ES-I3 (cell line): ENCODE results near the gene EIF4ENIF1.
"Not testable (repeated sequence)": the region's sequence is repeated elsewhere in the genome, so short reads cannot be mapped to it uniquely, and the experiment has no call there.

Experiments
- H3K36me3 ChIP-seq: 2 replicates; pipeline ENCODE4 v1.6.1; 2013; ENCODE audit warnings: mild to moderate bottlenecking, low read length, control low read depth, moderate library complexity; ENCODE audit not compliant: insufficient read depth
- H3K4me1 ChIP-seq: 2 replicates; pipeline ENCODE4 v1.6.1; 2013; ENCODE audit warnings: mild to moderate bottlenecking, control low read depth, low read length; ENCODE audit not compliant: insufficient read depth
- H3K9ac ChIP-seq: 2 replicates; pipeline ENCODE4 v1.6.1; 2013; ENCODE audit warnings: low read depth, mild to moderate bottlenecking, low read length, moderate library complexity
- H3K9me3 ChIP-seq: 2 replicates; pipeline ENCODE4 v1.6.1; 2013; ENCODE audit warnings: mild to moderate bottlenecking, low read length, moderate library complexity; ENCODE audit not compliant: control insufficient read depth, insufficient read depth

Gene EIF4ENIF1, protein sequence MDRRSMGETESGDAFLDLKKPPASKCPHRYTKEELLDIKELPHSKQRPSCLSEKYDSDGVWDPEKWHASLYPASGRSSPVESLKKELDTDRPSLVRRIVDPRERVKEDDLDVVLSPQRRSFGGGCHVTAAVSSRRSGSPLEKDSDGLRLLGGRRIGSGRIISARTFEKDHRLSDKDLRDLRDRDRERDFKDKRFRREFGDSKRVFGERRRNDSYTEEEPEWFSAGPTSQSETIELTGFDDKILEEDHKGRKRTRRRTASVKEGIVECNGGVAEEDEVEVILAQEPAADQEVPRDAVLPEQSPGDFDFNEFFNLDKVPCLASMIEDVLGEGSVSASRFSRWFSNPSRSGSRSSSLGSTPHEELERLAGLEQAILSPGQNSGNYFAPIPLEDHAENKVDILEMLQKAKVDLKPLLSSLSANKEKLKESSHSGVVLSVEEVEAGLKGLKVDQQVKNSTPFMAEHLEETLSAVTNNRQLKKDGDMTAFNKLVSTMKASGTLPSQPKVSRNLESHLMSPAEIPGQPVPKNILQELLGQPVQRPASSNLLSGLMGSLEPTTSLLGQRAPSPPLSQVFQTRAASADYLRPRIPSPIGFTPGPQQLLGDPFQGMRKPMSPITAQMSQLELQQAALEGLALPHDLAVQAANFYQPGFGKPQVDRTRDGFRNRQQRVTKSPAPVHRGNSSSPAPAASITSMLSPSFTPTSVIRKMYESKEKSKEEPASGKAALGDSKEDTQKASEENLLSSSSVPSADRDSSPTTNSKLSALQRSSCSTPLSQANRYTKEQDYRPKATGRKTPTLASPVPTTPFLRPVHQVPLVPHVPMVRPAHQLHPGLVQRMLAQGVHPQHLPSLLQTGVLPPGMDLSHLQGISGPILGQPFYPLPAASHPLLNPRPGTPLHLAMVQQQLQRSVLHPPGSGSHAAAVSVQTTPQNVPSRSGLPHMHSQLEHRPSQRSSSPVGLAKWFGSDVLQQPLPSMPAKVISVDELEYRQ

DNA sequence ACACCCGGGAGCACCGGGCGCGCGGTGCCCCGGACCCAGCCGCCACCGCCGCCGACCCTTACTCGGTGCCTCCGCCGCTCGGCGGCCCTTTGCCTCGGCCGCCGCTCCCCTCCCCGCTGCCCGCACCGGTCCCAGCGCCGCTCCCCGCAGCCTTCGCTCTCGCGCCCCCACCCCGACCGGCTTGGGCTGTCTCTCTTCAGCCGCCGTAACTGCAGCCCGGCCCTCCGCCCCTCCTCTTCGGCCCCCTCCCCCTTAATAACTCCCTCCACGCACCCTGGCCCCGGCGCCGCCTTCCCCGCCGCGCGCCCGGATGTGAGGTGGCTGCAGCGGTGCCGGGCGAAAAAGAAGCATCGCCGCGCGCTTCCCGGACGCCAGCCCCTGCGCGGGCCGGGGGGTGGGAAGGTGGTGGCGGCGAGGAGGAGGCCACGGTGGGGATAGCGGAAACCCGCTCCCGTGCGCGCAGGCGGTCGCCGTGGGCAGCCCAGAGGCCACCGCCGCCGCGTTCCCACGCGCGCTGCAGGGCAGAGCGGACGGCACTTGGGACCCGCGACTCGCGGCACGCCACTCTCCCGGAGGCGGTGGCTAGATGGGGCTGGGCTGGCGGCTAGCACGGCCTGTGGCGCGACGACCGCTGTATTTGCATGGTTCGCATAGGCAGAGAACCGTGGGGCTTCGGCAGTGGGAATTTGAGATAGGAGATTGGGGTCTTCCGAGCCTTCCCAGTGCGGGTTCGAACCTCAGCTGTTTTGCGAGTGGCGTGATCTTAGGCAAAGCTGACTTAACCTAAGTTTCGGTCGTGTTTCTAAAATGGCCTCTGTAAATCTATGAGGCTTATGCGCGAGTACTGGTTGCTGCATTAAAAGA, at the start of gene EIF4ENIF1:
TSS of gene EIF4ENIF1 (minus strand) at position 211 of the 864 bp plus-strand sequence. CDS start 1,124 bp downstream, outside the sequence.
- no peaks in the 10 kb centered on the region for H3K9me3 ChIP-seq
- peak within 1 kb of the TSS; percentile 85 for H3K9ac ChIP-seq
- peaks cover 7% of the 10 kb centered on the region for H3K36me3 ChIP-seq
- H3K4me1 ChIP-seq: no peaks in the 10 kb centered on the region

DNA sequence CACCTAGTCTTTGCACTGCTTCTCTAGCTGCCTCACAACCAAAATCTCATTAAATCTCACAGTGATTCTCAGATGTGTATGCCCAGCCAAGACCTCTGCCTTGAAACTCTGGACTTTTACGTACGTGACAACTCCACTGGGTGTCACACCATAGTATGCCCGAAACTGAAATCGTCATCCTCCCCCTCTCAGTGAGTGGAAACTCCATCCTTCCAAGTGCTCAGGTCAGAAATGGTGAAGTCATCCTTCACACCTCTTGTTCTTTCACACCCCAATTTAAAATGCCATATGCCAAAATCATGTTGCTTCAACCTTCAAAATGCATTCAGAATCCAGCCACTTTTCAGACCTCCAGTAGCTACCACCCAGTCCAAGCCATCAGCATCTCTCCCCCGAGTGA, 49.2 kb upstream of the EIF4ENIF1 start:
- no peaks in the 10 kb centered on the region for H3K36me3 ChIP-seq
- H3K4me1 ChIP-seq: no peaks in the 10 kb centered on the region; the same call in 1 of the 2 replicates
- H3K9me3 ChIP-seq: no peaks in the 10 kb centered on the region
- H3K9ac ChIP-seq: no peak overlapping the region

DNA sequence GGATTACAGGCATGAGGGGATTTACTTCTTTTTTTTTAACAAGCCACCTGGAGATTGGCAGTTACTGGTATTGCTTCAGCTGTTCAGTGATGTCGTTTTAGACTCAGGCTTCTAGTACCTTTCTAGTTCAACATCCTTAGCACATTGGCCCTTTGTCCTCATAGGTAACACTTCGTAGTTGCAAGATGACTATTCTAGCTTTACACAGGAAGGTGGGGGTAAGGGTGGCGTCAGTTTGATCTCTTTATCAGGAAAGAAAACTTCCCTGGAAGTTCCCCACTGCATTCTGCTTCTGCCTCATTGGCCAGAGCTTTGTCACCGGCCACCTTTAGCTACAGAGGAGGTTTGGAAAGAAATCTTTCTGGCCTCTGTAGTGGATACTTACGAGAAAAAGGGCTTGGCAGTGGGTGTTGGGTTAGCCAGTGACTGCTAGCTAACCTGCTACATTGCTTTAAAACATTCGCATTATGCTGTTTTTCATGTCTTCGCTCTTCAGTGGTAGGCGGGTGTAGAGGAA, 47.4 kb upstream of the EIF4ENIF1 start:
- Histone ChIP-seq H3K9ac (no peak overlapping the region), H3K36me3 (no peaks in the 10 kb centered on the region), H3K4me1 (no peaks in the 10 kb centered on the region; the same call in 1 of the 2 replicates), H3K9me3 (no peaks in the 10 kb centered on the region)

DNA sequence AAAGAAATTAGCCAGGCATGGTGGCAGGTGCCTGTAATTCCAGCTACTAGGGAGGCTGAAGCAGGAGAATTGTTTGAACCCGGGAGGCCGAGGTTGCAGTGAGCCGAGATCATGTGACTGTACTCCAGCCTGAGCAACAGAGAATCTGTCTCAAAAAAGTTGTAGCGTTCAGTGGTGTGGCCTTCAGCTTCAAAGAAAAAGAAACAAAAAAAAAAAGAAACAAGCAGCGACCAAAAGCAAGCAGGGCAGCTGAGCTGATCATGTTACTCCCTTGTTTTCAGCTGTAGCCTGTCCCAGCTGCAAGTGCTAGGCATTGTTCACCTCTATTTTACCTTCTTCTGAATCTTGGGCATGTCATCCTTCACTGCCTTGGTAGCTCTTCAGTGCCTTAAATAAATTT, 43.7 kb upstream of the EIF4ENIF1 start:
- no peaks in the 10 kb centered on the region for H3K36me3 ChIP-seq

DNA sequence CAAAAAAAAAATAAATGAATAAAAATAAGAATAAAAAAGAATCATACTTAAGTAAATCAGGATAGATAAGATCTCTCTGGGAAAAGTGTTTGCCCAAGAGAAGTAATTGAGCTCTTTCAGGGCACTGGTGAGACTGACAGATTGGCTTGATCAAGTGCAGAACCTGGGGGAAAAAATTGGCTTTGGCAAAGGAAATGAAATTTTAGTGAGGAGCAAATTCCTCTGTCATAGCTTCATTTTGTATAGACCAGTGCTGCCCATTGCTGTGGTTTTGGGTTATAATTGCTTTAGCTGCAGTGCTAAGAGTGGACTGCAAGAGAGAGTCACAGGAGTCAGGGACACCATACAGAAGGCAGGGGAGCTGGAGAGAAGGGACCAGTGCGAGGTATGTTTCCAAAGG, 42.4 kb upstream of the EIF4ENIF1 start:
- no peaks in the 10 kb centered on the region; the same call in 1 of the 2 replicates for H3K4me1 ChIP-seq
- no peak overlapping the region for H3K9ac ChIP-seq
- H3K36me3 ChIP-seq: no peaks in the 10 kb centered on the region
- H3K9me3 ChIP-seq: no peaks in the 10 kb centered on the region

More for the DNA sequence above, 43.7 kb upstream of the EIF4ENIF1 start:
- Histone ChIP-seq H3K9me3 (no peaks in the 10 kb centered on the region), H3K9ac (no peak overlapping the region), H3K4me1 (no peaks in the 10 kb centered on the region; the same call in 1 of the 2 replicates)

DNA sequence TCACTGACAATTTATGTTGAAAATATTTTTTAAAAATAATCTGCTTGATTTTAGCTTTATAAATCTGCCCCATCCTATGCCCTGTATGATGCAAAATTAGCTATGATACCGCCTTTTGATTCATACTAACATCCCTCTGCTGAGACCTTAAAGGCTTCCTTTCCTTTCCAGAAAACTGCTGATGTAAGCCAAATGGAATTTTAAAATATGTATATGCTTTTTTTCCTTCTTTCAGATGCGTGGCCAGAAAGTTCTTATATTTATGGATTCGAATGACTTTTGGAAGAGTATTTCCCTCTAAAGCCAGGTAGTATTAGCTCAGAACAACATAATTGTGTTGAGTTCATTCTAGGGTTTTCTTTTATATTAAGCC, 41.2 kb upstream of the EIF4ENIF1 start:
- no peaks in the 10 kb centered on the region for H3K9me3 ChIP-seq
- no peaks in the 10 kb centered on the region for H3K4me1 ChIP-seq
- no peaks in the 10 kb centered on the region for H3K36me3 ChIP-seq
- H3K9ac ChIP-seq: no peak overlapping the region

DNA sequence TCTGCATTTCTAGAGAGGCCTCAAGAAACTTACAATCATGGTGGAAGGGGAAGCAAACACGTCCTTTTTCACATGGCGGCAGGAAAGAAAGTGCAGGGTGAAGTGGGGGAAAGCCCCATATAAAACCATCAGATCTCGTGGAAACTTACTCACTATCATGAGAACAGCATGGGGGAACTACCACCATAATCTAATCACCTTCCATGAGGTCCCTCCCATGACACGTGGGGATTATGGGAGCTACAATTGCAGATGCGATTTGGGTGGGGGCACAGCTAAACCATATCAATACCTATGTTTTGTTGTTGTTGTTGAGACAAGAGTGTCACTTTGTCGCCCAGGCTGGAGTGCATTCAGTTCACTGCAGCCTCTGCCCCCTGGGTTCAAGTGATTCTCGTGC, 36.6 kb upstream of the EIF4ENIF1 start:
- Histone ChIP-seq H3K9me3 (no peaks in the 10 kb centered on the region), H3K36me3 (no peaks in the 10 kb centered on the region), H3K4me1 (no peaks in the 10 kb centered on the region), H3K9ac (no peak overlapping the region)

DNA sequence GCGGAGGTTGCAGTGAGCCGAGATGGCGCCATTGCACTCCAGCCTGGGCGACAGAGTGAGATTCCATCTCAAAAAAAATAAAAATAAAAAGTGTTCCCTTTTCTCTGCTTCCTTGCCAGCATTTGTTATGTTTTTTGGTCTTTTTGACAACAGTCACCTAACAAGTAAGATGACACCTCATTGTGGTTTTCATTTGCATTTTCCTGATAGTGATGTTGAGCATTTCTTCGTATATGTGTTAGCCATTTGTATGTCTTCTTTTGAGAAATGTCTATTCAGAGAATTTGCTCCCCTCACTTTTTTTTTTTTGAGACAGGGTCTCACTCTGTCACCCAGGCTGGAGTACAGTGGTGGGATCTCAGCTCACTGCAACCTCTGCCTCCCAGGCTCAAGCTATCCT, 34.5 kb upstream of the EIF4ENIF1 start:
- H3K9me3 ChIP-seq, H3K36me3 ChIP-seq, H3K9ac ChIP-seq, H3K4me1 ChIP-seq: not testable (repeated sequence)

DNA sequence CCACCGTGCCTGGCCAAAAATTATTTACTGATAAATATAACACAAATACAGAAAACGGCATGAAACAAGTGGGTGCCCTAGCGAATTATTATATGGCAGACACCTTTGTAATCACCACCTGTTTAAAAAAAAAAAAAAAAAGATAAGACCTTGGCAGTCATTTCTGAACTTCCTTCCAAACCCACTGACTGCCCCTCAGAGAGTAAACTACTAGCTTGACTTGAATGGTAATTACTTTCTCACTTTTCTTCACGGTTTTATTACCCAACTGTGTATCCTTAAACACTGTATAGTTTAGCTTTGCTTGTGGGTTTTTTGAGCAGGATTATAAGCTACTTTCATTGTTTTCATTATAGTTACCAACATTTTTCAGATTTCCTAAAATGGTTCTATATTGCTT, 30.4 kb upstream of the EIF4ENIF1 start:
- H3K9me3 ChIP-seq: no peaks in the 10 kb centered on the region
- no peaks in the 10 kb centered on the region for H3K36me3 ChIP-seq
- H3K9ac ChIP-seq: no peak overlapping the region
- H3K4me1 ChIP-seq: peaks cover 6% of the 10 kb centered on the region; the same call in 1 of the 2 replicates

DNA sequence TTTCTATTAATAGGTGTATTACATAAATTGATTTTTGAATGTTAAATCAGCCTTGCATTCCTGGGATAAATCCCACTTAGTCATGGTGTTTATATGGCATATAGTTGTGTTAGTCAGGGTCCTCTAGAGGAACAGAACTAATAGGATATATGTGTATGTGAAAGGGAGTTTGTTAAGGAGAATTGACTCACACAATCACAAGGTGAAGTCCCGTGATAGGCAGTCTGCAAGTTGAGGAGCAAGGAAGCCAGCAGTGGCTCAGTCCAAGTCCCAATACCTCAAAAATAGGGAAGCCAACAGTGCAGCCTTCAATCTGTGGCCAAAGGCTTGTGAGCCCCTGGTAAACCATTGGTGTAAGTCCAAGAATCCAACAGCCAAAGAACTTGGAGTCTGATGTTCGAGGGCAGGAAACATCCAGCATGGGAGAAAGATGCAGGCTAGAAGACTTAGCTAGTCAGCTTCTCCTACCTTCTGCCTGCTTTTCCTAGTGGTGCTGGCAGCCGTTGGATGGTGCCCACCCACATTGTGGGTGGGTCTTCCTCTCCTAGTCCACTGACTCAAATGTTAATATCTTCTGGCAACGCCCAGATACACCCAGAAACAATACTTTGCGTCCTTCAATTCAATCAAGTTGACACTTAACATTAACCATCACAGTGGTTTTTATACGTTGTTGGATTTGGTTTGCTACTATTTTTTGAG, 19.6 kb upstream of the EIF4ENIF1 start:
- Histone ChIP-seq H3K4me1 (peaks cover 6% of the 10 kb centered on the region), H3K9me3 (no peaks in the 10 kb centered on the region; the same call in 1 of the 2 replicates), H3K9ac (no peak overlapping the region), H3K36me3 (no peaks in the 10 kb centered on the region)

DNA sequence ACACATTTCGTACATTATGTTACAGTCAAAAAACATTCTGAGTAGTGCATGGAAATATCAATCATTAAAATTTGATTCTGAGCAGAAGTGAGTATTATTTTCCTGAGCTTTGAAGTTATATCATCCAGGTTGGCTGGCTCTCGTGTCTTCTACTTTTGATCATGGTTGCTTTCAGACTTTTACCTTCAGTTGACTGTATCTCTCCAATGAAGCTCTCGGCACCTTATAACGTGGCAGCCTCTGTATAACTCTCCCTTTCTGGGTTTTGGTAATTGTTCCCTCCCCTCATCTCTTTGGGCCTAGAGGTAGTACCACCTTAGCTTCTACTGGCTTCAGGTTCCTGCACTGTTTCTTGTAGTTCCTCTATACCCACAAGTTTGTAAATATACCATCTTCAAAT, 18.9 kb upstream of the EIF4ENIF1 start:
- Histone ChIP-seq H3K9ac (no peak overlapping the region), H3K9me3 (no peaks in the 10 kb centered on the region; the same call in 1 of the 2 replicates), H3K36me3 (no peaks in the 10 kb centered on the region), H3K4me1 (peaks cover 6% of the 10 kb centered on the region)

DNA sequence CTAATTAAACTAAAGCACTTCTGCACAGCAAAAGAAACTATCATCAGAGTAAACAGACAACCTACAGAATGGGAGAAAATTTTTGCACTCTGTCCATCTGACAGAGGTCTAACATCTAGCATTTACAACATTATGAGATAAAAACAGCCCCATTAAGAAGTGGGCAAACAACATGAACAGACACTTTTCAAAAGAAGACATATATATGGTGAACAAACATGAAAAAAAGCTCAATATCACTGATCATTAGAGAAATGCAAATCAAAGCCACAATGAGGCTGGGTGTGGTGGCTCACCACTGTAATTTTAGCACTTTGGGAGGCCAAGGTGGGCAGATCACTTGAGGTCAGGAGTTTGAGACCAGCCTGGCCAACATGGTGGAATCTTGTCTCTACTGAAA, 17.9 kb upstream of the EIF4ENIF1 start:
- not testable (repeated sequence) for H3K9me3 ChIP-seq, H3K36me3 ChIP-seq, H3K4me1 ChIP-seq, H3K9ac ChIP-seq

DNA sequence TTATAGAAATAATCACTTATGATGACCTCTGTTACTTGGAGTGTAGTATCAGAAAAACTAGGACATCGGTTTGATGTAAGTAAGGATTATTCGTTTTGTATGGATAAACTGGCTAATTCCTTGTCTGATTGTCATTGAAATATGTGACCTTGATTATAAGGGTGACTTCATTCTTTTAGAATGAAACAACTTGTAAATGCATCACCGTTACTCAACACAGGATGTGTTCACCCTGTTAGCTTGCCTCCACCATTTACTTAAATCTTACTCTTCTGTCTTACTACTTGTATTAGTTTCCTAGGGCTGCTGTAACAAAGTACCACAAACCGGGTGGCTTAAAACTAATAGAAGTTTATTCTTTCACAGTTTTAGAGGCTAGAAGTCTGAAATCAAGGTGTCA, 14.6 kb upstream of the EIF4ENIF1 start:
- H3K9ac ChIP-seq: no peak overlapping the region

More for the DNA sequence above, 14.6 kb upstream of the EIF4ENIF1 start:
- no peaks in the 10 kb centered on the region; the same call in 1 of the 2 replicates for H3K9me3 ChIP-seq
- peaks cover 6% of the 10 kb centered on the region for H3K4me1 ChIP-seq
- H3K36me3 ChIP-seq: no peaks in the 10 kb centered on the region
